HG02870 (cell line): ENCODE results near the gene KDM4C.
A peak's percentile ranks its signal among the peaks of the same experiment; 100 is the strongest.
"Not testable (repeated sequence)": the region's sequence is repeated elsewhere in the genome, so short reads cannot be mapped to it uniquely, and the experiment has no call there.

Source experiments
- ATAC-seq: cut with Tn5 transposase; IDR thresholded peaks from one replicate; pipeline ENCODE4 v1.9.1; 2021; ENCODE audit warnings: mild to moderate bottlenecking, moderate library complexity; ENCODE audit not compliant: unreplicated experiment

KDM4C gene

GRCh38 chr9:6757456-6758247 lies at the start of gene KDM4C:
TSS of gene KDM4C (plus strand) at chr9:6757973. CDS start at chr9:6792989, 35,016 bp downstream.
- ATAC-seq: peak; percentile 79

DNA sequence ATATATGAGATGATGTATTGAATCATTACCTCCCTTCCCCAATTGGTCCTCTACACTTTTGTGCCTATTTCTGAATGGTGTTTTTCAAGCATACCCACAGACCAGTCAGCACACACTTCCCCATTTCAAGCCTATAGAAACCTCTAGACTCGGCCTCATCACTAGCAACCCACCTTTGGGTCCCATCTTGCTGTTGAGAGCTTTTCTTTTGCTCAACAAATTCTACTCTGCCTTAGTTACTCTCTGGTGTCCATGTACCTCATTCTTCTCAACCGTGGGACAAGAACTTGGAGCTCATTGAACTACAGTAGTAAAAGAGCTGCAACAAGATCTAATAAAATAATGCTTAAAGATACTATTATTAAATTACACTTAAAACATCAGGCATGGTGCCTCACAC lies 49.0 kb upstream of the KDM4C start:
- no peak for ATAC-seq

DNA sequence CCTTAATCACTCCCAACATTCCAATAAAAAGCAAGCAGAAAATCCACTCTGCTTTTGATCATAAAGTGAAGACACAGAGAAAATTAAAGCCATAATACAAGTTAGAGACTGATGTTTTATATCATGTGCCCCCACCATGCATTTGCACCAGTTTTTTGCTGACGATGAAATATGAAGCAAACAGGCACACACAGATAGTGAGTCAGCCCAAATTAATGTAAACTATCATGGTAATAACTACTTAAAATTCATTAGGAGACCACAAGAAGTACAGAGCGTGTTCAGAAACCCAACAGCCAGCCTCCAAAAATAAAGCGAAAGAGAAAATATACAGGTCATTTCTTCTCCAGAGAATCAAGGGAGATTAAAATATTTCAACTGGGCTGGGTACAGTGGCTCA lies 46.4 kb upstream of the KDM4C start:
- ATAC-seq: no peak

- ATAC-seq: no peak
Measured at GRCh38 chr9:6712041-6712440, 45.7 kb upstream of the KDM4C start.

DNA sequence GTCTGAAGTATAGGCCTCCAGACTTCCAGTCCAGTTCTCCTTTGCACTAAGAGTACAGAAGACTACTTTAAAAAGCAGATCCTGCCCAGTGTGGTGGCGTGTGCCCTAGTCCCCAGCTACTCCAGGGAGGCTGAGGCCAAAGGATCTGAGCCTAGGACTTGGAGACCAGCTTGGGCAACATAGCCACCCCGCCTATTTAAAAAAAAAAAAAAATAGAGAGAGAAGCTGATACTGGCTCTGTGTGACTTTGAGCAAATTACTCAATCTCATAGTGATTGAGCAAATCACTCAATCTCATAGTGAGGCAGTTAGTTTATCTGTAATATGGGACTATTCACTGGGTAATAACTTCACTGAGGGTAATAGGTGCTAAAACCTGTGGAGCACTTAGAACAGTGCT lies 43.6 kb upstream of the KDM4C start:
- no peak for ATAC-seq

GRCh38 chr9:6715153-6715754 lies 42.5 kb upstream of the KDM4C start:
- ATAC-seq: not testable (repeated sequence)

- ATAC-seq: peak; percentile 93
Measured at GRCh38 chr9:6715755-6716643, 41.8 kb upstream of the KDM4C start.

DNA sequence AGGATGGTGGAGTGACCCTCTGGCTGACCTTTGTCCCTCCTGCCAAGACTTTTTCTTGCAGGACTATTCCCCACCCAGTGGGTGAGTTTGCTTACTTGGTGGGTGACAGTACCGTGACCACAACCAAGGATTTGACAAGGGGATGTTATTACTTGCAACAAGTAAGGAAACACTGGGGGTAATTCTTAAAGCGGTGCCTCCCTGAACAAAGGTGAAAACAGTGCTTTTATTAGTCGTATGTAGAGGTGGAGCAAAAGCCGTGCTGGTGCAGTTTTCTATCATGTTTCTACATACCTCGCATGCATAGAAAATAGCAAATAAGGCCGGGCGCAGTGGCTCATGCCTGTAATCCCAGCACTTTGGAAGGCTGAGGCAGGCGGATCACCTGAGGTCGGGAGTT lies 41.0 kb upstream of the KDM4C start:
- ATAC-seq: no peak

DNA sequence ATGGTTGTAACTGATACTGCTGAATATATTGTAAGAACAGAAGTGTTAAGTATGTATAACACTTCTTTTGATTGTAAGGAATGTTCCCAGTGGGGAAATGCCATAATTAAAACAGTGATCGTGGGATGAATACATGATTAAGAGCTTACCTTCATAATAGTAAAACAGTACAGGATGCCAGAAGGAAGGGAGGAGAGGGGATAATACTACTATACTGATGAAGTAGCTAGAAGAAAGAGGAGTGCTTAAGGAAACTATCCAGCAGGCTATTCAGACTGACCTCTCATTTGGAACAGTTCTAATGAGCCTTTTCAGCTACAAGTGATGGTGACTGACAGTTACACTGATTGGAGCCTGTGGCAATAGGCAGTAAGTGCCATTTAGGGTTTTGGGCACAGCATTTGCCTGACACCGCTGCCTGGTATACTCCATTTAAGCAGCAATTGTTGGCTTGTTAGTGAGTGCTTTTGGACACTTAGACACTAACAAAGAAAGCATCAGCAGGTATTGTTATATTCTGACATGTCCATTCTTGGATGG lies 33.8 kb upstream of the KDM4C start:
- no peak for ATAC-seq

DNA sequence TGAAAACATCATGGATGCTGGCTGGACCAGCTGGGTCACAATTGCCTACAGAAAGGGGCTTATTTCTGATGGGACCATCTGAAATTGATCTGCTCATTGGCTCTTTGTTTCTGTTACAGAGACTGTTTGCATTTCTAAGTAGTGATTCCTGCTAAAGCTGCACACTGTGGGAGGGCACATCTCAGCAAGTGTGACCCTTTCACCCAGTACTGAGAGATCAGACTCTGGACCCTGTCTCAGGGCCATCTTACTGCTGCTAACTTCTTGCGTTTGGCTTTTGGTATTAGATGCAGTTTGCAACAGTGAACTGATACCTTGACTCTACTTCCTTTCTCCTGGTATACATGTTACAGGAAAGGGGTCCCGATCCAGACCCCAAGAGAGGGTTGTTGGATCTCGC lies 24.5 kb upstream of the KDM4C start:
- no peak for ATAC-seq

GRCh38 chr9:6733831-6734230 lies 23.9 kb upstream of the KDM4C start:
- ATAC-seq: no peak

DNA sequence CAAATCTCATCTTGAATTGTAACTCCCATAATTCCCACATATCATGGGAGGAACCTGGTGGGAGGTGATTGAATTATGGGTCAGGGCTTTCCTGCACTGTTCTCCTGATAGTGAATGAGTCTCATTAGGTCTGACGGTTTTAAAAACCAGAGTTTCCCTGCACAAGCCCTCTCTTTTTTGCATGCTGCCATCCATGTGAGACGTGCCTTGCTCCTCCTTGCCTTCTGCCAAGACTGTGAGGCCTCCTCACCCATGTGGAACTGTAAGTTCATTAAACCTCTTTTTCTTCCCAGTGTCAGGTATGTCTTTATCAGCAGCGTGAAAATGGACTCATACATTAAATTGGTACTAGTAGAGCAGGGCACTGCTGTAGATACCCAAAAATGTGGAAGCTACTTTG lies 22.4 kb upstream of the KDM4C start:
- no peak for ATAC-seq

GRCh38 chr9:6739218-6739617 lies 18.6 kb upstream of the KDM4C start:
- ATAC-seq: no peak

- not testable (repeated sequence) for ATAC-seq
Measured at GRCh38 chr9:6748861-6749260, 8.9 kb upstream of the KDM4C start.

- ATAC-seq: not testable (repeated sequence)
Measured at GRCh38 chr9:6754861-6755260, 2.9 kb upstream of the KDM4C start.

DNA sequence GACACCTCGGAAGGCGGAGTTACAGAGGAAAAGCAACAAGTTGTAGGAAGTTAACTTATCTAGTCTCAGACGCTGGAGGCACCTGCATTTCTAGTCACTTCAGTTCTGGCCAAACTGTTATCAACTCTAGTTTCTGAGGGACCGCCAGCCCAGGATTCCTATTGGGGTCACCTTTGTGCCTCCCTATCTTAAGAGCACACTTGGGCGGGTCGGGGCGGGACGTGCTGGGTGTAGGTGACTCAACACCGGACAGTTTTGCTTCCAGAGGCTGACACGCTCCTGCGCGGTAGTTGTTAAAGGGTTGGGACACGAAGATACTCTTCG lies 679 bp upstream of the KDM4C start:
- peak; percentile 35 for ATAC-seq

- ATAC-seq: peak; percentile 5
Measured at GRCh38 chr9:6758248-6758497, 400 bp downstream of the KDM4C start.

DNA sequence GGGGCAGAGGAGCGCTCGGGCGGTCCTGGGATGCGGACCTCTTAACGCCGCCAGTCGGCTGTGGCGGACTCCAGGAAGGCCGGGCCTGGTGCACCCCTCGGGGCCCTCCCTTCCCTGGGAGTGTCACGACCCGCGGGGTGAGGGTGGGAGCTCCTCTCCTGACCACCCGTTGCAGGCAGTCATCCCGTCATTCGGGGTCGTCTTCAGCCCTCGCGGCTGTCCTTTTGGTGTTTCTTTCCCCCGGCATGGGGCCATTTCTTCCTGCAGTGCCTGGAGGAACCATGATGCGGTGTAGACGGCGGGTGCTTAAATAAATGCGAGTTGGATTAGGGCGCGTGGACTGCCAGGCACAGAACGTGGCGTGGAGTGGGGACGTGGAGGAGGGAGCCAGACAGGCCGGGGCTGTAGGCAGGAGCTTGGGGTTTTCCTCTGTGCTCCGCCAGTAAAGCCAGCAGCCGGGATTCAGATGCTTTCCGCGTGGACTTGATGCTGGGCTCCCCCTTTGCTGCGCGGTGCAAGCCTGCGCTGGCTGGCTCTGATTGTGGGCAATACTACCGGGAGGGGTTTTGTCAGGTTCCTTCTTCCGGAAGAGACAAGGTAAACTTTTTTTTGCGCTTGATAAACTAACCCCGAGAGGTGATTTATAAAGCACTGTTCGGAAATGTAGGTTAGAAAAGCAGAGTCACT lies 868 bp downstream of the KDM4C start:
- peak; percentile 21 for ATAC-seq

GRCh38 chr9:6759185-6759977 lies 1.6 kb downstream of the KDM4C start:
- ATAC-seq: peak; percentile 16

DNA sequence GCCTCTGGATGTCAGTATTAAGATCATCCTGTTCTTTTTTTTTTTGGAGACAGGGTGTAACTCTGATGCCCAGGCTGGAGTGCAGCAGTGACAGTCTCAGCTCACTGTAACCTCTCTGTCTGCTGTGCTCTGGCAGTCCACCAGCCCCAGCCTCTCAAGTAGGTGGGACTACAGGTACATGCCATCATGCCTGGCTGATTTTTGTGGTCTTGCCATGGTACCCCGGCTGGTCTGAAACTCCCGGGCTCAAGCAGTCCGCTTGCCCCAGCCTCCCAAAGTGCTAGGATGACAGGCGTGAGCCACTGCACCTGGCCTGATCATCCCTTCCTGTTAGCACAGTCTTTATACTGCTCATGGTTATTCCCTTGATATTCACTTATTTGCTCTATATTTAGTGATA lies 3.5 kb downstream of the KDM4C start:
- ATAC-seq: no peak
